MCF 10A (cell line): Measurements from ENCODE around the gene ABHD16A. TPM values are rescaled to one million over a fixed set of nuclear protein-coding genes. Genes with fewer than 3 reads are reported as not detected.

Source experiments
- BruUV-seq: library from RNA; stranded (reverse); fragments of 400-500 nt; replicated peaks from 2 replicates; lab custom pipeline; 2021; lab: Mats Ljungman, UMichigan
- CTCF ChIA-PET: fragments of 300-600 bp; sonication (Branson Sonifier 250); formaldehyde crosslinking; extraction: SDS; loops from one replicate; lab custom pipeline; 2021; ENCODE audit warnings: antibody characterized with exemption, inconsistent platforms; lab: Yijun Ruan, JAX
- POLR2A ChIA-PET: fragments of 300-600, 350-650 bp; sonication (Branson Sonifier 250); formaldehyde crosslinking; extraction: SDS; loops from one replicate; lab custom pipeline; 2020; ENCODE audit warnings: antibody characterized with exemption, inconsistent platforms; lab: Yijun Ruan, JAX
- DNase-seq: peaks from one replicate; pipeline ENCODE4 v3.0.0-alpha.2; 2018; ENCODE audit not compliant: unreplicated experiment
- H3K27ac Mint-ChIP-seq: one replicate; pipeline ENCODE4 v1.8.0; 2022; ENCODE audit warnings: mild to moderate bottlenecking, low read depth, mixed read lengths; ENCODE audit not compliant: unreplicated experiment
- H3K27me3 Mint-ChIP-seq: one replicate; pipeline ENCODE4 v1.8.0; 2022; ENCODE audit warnings: mixed read lengths; ENCODE audit not compliant: insufficient read depth, unreplicated experiment
- H3K36me3 Mint-ChIP-seq: one replicate; pipeline ENCODE4 v1.8.0; 2022; ENCODE audit warnings: mild to moderate bottlenecking, moderate library complexity, mixed read lengths; ENCODE audit not compliant: insufficient read depth, unreplicated experiment
- H3K4me1 Mint-ChIP-seq: one replicate; pipeline ENCODE4 v1.8.0; 2022; ENCODE audit warnings: mixed read lengths; ENCODE audit not compliant: insufficient read depth, unreplicated experiment
- H3K4me3 Mint-ChIP-seq: one replicate; pipeline ENCODE4 v1.8.0; 2022; ENCODE audit warnings: mild to moderate bottlenecking, moderate library complexity, mixed read lengths; ENCODE audit not compliant: unreplicated experiment
- H3K9me3 Mint-ChIP-seq: one replicate; pipeline ENCODE4 v1.8.0; 2022; ENCODE audit warnings: mixed read lengths; ENCODE audit not compliant: unreplicated experiment
- intact Hi-C: fragments of 100-400 bp; cut with micrococcal nuclease; formaldehyde crosslinking; loops from 2 replicates; pipeline ENCODE4 v1.14.1; 2022
- total RNA-seq: library from RNA; stranded (reverse); gene quantifications from 2 replicates; pipeline ENCODE4 v1.2.3, GENCODE V29; 2022
- TF ChIP-seq, protein P1 (sequence below): fragments of 200-600 bp; IDR thresholded peaks from one replicate; pipeline ENCODE4 v1.8.0; 2022; ENCODE audit warnings: antibody characterized with exemption, mild to moderate bottlenecking; ENCODE audit not compliant: unreplicated experiment

The ABHD16A gene
- total RNA-seq, 1 experiment from 2014 or later: 32.1 TPM

DNA sequence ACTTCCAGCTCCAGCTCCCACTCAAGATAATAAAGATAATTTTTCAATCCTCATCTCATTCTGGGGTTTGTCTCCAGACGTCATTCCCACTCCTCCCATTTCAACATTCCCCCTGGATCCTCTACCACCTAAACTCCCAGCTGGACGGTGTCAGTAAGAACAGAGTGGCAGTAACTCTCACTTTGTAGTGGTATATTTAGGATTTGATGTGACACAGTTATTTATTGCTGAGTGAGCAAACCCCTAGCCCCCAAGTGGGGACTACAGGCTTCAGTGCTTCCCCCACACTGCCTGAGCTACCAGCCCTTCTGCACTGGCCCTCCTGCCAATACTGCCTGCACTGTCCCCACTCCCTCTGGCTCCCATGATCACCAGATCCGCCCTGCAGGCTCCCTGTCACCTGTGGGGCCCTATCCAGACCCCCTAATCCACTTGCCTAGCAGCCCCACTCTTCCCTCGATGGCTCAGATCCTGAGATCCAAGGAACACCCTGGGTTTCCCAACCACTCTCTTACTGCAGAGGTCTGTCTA lies 44.9 kb downstream of the ABHD16A start:
- peaks cover 46% of the 10 kb centered on the region for H3K36me3 Mint-ChIP-seq
- no peak overlapping the region for H3K27ac Mint-ChIP-seq

DNA sequence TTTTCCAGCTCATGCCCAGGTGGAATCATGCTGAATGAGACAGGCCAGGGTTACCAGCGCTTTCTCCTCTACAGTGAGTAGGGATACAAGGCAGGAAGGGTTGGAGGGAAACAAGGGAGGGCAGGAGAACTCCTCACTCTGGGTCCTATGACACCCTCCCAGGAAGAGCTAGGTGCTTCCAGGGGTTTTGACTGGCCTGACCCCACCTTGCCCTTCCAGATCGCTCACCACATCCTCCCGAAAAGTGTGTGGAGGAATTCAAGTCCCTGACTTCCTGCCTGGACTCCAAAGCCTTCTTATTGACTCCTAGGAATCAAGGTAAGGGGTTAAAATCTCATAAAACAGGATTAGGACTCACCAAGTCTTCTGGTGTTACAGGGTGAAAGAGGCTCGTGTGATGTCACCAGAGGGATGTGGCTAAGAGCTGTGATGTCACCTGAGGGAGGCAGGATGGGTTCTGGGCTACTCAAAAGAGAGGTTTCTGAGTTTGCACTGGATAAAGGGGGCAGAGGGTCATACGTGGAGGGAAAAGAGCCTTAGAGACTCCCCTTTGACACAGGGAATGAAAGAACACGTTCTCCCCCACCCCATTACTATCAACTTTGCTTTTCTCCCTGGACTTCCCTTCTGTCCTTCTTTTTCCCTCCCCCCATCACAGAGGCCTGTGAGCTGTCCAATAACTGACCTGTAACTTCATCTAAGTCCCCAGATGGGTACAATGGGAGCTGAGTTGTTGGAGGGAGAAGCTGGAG lies 45.5 kb downstream of the ABHD16A start:
- Mint-ChIP-seq H3K36me3 (peaks cover 40% of the 10 kb centered on the region), H3K4me1 (peaks cover 39% of the 10 kb centered on the region), H3K27me3 (no peaks in the 10 kb centered on the region), H3K9me3 (no peaks in the 10 kb centered on the region), H3K4me3 (no peak overlapping the region), H3K27ac (no peak overlapping the region)
- no peak for DNase-seq
- CTCF ChIA-PET: interaction anchor here (0.7 to 1.0 kb wide), 2 partner anchors 133 to 139 kb away, joined by 3 to 4 read pairs; no protein-coding TSS in a partner anchor
- no TSS peak for BruUV-seq
- TF ChIP-seq, protein P1, sequence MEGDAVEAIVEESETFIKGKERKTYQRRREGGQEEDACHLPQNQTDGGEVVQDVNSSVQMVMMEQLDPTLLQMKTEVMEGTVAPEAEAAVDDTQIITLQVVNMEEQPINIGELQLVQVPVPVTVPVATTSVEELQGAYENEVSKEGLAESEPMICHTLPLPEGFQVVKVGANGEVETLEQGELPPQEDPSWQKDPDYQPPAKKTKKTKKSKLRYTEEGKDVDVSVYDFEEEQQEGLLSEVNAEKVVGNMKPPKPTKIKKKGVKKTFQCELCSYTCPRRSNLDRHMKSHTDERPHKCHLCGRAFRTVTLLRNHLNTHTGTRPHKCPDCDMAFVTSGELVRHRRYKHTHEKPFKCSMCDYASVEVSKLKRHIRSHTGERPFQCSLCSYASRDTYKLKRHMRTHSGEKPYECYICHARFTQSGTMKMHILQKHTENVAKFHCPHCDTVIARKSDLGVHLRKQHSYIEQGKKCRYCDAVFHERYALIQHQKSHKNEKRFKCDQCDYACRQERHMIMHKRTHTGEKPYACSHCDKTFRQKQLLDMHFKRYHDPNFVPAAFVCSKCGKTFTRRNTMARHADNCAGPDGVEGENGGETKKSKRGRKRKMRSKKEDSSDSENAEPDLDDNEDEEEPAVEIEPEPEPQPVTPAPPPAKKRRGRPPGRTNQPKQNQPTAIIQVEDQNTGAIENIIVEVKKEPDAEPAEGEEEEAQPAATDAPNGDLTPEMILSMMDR: no peak
- POLR2A ChIA-PET: interaction anchor here (0.6 to 1.1 kb wide), 5 partner anchors 46 to 1655 kb away, joined by 3 to 6 read pairs (median 3); partner anchors contain the start of genes ABHD16A, HSPA1A and HSPA1L
- intact Hi-C loops: no loop called here

More for the DNA sequence above, 44.9 kb downstream of the ABHD16A start:
- ChIA-PET POLR2A (interaction anchor here (0.6 to 1.1 kb wide), 5 partner anchors 45 to 1655 kb away, joined by 3 to 6 read pairs (median 3); partner anchors contain the start of genes ABHD16A, HSPA1A and HSPA1L), CTCF (interaction anchor here (1.0 kb wide), 1 partner anchor 132 kb away, joined by 4 read pairs; no protein-coding TSS in a partner anchor)
- H3K4me1 Mint-ChIP-seq: peaks cover 39% of the 10 kb centered on the region
- peak overlapping the region; percentile 89 for H3K4me3 Mint-ChIP-seq
- H3K9me3 Mint-ChIP-seq: no peaks in the 10 kb centered on the region
- TF ChIP-seq, protein P1: no peak
- H3K27me3 Mint-ChIP-seq: no peaks in the 10 kb centered on the region
- BruUV-seq: no TSS peak
- DNase-seq: no peak
- intact Hi-C loops: no loop called here

DNA sequence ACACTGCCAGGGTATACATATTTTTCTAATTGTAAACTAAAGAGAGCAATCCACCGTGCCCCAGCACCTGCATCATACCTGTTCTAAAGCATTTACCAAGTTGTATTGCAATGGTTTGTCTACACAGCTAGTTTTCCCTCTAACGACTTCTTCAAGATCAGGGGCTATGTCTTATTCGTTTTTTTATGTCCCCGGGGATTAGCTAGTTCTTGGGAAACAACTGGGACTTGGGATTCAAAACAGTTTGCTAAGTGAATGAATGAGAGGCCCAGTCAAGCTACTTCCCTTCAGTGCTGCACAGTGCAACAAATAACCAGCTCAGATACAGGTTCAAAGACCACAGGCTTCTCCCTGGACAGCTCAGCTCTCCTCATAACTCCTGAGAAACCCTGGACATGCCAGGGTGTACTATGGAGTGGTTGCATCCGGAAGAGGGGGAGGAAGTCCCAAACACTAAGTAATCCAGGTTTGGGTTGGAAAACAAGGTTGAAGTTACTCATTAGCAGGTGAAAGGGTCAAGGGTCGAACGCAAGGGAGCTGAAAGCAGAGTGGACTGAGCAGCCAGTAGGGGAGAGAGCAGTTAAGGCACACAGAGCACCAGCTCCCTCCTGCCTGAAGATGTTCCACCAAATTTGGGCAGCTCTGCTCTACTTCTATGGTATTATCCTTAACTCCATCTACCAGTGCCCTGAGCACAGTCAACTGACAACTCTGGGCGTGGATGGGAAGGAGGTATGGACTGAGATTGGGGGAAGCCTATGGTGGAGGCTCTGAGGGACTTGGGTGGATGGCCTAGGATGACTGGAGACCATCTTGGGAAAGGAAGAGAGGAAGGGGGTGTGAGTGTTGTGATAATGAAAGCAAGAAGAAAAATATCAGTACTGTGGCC lies 47.5 kb downstream of the ABHD16A start, which contains the start of gene APOM:
TSS of gene APOM (plus strand) at position 546 of the 889 bp plus-strand sequence. CDS start at position 619, 73 bp downstream.
- Mint-ChIP-seq H3K9me3 (no peaks in the 10 kb centered on the region), H3K4me3 (no peak within 1 kb of the TSS), H3K36me3 (peaks cover 46% of the 10 kb centered on the region), H3K4me1 (peaks cover 40% of the 10 kb centered on the region), H3K27ac (no peak within 1 kb of the TSS), H3K27me3 (no peaks in the 10 kb centered on the region)
- intact Hi-C loops: no loop called here
- TF ChIP-seq, protein P1: no peak
- ChIA-PET CTCF (interaction anchor here (0.6 to 1.4 kb wide), 4 partner anchors 8 to 298 kb away, joined by 3 to 4 read pairs (median 4); partner anchors contain the start of gene CSNK2B), POLR2A (interaction anchor here (0.7 to 7.1 kb wide), 4 partner anchors 8 to 113 kb away, joined by 4 to 263 read pairs (median 62); partner anchors contain the start of genes AIF1, C6orf47, CSNK2B and GPANK1)
- DNase-seq: no peak
- BruUV-seq: no TSS peak
